Kasumi-1 (cell line): ENCODE data around the gene TSSK2.

Experiments
- DNase-seq, 2 experiments: peaks; one replicate each; lab custom pipeline; 2025; lab: John Stamatoyannopoulos, UW

The TSSK2 gene

GRCh38 chr22:19125011-19125410 lies 6.1 kb upstream of the TSSK2 start:
- no peak for DNase-seq

DNA sequence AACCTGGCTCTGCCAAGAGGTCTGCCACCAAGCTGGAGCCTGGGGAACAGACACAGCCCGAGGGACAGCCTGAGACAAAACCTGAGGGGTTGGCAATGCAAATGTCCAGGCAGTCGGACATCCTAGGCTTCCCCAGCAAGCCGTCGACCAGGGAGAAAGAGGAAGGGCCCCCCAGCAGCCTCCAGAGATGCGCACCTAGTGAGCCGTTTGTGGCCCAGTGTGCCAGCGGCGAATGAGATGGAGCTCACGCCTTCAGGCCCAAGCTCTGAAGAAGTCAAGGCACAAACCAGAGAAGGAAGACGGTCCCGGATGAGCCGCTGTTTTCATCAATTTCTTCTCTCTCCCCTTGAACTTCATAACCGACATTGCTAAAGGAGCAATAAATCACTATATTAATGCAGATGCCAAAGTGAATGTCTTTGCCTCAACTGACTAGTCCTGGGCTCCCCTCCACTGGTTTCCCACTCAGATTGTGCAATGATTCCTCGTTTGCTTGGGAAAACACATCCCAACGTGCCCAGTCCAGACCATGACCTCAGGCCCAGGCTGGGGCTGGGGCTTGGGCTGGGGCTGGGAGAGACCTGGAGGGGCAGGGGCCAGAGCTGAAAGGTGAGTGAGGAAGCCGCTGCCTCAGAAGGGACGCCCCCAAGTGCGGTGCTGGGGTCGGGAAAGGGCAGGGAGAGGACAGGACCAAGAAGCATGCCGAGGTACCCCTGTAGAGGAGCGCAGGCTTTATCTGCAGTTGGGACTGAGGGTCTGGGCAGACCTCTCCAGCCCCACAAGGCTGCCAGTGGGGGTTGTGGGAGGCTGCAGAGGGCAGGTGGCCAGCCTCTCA lies 5.4 kb upstream of the TSSK2 start:
- DNase-seq, result no peak

- no peak for DNase-seq
Measured at GRCh38 chr22:19126309-19127273, 4.5 kb upstream of the TSSK2 start.

GRCh38 chr22:19127329-19128008 lies 3.6 kb upstream of the TSSK2 start:
- no peak for DNase-seq

DNA sequence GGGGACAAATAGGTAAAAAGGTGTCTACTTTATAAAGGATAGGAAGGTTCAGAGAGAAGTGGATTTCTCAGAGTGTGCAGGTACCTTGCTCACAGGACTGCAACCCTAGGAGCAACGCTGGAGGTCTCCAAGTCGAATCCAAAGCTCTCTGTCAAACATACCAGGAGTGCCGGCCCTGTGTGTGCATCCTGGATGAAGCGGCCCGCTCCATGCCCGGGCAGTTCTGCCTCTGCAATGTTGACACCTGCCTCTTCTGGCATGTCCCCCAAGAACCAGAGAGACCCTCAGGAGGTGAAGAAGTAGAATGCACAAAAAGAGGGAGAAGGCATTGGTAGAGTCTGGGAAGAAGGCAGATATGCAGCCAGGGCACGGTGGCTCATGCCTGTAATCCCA lies 3.1 kb upstream of the TSSK2 start:
- DNase-seq, result no peak

DNA sequence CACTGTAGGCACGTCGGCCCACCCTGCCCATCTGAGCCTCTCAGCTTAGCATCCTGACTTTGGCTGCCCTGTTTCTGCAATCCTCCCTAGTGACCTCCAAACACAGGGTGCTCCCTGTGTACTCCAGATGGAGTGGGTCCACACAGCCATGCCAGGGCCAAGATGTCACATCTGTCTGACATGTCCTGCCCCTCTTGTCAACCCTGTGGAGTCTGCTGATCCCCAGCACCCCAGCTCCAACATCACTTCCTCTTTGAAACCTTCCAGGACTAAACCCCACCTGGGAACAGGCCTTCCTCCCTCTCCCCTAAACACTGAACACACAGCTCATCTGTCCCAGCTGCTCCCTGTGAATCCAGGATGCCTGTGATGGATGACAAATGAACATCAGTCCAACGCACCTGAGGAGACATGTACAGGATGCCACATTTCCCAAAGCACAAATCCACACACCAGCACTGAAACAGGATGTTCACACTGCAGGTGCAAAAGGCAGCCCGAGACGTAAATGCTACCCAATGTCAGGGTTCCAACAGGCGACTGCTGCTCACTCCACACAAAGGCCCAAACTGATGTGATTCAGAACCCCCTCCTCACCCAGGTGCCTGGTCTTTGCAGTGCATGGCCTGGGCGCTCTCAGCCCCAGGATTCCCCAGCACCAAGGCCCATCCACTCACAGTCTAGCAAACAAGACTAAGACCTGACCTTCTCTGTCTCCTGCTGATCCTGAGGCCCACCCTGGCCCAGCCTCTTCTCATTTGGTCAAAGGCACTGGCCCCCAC lies 2.0 kb upstream of the TSSK2 start:
- DNase-seq, result no peak

DNA sequence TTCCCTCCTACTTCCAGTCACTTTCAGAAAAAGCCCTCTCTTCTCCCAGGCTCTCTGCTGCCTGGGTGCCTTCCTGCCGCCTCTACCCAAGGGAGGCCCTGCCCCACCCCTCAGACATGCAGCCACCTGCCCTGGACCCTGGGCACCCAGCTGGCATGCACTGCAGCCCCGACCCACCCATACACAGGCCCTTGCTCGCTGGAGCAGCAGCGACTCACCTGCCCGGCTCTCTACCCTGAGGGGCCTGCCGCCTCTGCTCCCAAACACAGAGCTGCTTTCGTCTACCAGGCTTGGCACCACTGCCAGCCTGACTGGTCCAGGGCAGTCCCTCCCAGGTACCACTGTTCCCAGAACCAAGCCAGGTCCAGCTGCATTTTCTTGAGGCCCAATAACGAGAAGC lies 1.2 kb upstream of the TSSK2 start:
- DNase-seq, result no peak

- DNase-seq, result no peak
Measured at GRCh38 chr22:19131685-19132015, 542 bp downstream of the TSSK2 start.

GRCh38 chr22:19132153-19132552 lies 1.0 kb downstream of the TSSK2 start:
- DNase-seq, result no peak

- no peak for DNase-seq
Measured at GRCh38 chr22:19132693-19133400, 1.7 kb downstream of the TSSK2 start.

- no peak for DNase-seq
Measured at GRCh38 chr22:19133561-19133960, 2.5 kb downstream of the TSSK2 start.

- DNase-seq, result no peak
Measured at GRCh38 chr22:19134176-19134831, 3.2 kb downstream of the TSSK2 start.

DNA sequence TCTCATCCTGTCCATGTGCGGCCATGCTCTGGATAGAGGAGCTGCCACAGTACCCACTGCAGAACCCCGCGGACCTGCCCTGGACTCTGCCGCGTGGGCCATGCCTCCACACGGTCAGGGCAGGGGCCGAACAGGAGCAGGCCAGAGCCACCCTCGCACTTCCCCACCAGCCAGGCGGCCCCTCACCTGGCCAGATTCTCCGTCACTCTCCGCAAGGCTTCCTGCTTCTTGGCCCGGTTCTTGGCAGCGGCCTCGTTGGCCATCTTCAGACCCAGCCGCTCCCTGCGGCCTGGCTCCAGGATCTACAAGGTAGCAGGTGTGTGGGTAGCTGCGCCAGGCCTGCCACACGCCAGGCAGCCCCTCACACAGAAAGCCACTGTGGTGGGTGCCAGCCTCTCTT lies 3.8 kb downstream of the TSSK2 start:
- no peak for DNase-seq

GRCh38 chr22:19136915-19137314 lies 5.8 kb downstream of the TSSK2 start:
- no peak for DNase-seq

GRCh38 chr22:19137384-19138216 lies 6.5 kb downstream of the TSSK2 start:
- DNase-seq, result no peak

DNA sequence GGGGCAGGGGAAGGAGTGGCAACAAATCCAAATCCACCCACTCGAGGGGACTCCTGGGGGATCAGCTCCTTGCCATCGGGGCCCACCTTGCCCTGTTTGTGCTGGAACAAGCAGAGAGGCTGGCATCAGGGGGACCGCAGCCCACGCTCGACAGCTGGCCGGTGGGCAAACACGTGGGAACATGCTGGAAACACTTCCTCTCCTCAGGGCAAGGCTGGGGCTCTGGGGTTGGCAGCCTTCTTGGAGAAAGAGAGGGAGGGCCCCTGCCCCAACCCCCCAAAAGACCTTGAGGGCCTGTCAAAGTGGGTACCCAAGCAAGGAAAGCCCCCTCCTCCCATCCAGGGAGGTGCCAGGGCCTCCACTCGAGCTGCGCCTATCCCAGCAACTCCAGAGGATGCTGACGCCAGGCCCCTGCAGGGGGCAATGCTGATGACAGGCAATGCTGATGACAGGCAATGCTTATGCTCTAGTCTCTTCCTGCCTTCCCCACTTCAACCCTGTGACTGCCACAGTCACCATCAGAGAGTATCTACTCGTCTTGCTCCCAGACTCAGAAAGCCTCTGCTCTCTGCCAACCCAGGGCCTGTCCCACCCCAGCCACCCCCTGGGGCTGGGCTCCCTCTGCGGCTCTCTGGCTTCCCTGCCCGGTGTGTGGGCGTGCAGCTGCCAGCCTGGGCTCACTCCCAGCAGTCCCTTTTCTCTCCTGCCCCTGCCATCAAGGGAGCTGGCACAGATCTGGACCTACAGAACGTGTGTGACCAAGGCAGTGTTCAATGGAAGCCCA lies 7.3 kb downstream of the TSSK2 start:
- no peak for DNase-seq

GRCh38 chr22:19139001-19139356 lies 7.9 kb downstream of the TSSK2 start:
- DNase-seq, result no peak

- DNase-seq, result no peak
Measured at GRCh38 chr22:19139974-19140373, 8.9 kb downstream of the TSSK2 start.

DNA sequence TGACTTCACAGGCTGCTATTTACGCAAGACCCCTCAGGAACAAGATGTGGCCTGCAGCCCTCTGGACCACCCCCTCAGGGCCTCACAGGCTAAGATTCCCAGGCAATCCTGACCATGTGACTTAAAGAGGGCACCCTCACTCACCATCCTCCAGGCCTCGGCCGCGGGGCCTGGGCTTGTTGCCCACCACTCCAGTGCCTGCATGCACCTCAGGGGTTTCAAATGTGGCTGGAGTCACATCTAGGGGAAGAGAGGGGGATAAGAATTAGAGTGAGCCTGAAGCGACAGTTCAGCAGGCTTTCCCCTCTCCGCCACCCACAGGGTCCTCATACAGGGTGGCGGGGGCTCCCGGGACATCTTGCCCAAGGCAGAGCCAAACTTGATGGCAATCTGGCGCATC lies 11.3 kb downstream of the TSSK2 start:
- no peak for DNase-seq
